HUES6 (cell line): Measurements from ENCODE around the gene COL25A1.

ENCODE experiments used
- H3K27ac ChIP-seq: 2 replicates; pipeline ENCODE4 v1.7.0; 2013; ENCODE audit warnings: low read depth, mild to moderate bottlenecking, low read length, inconsistent platforms
- H3K27me3 ChIP-seq: 2 replicates; pipeline ENCODE4 v1.6.1; 2013; ENCODE audit warnings: low read length; ENCODE audit not compliant: control insufficient read depth, insufficient read depth
- H3K36me3 ChIP-seq: 2 replicates; pipeline ENCODE4 v1.6.1; 2013; ENCODE audit warnings: low read length; ENCODE audit not compliant: control insufficient read depth, insufficient read depth
- H3K4me1 ChIP-seq: 2 replicates; pipeline ENCODE4 v1.6.1; 2013; ENCODE audit warnings: low read length; ENCODE audit not compliant: control insufficient read depth, insufficient read depth
- H3K4me3 ChIP-seq: 2 replicates; pipeline ENCODE4 v1.5.1; 2013; ENCODE audit warnings: low read depth, low read length
- H3K9ac ChIP-seq: one replicate; pipeline ENCODE4 v1.6.1; 2013; ENCODE audit warnings: mild to moderate bottlenecking, low read length
- H3K9me3 ChIP-seq: 2 replicates; pipeline ENCODE4 v1.6.1; 2013; ENCODE audit warnings: low read depth, low read length; ENCODE audit not compliant: control insufficient read depth, insufficient read depth

Gene COL25A1

DNA sequence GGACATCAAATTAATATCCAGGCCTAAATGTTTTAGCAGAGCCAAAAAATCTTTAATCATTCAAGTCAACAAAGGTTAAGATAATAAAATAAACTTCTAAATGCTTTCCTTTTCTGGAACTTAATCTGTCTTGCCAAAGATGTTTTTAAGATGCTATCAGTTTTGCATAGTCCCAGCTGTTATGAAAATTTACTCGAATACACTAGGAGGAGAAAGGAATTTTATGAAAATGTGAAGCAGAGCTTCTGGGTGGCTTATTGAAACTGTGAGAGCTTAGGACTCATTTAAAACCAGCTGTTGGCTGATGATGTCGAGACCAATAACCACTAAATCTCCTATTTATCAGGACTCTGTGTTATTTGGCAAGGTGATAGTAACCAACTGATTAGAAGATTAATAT lies 337.4 kb downstream of the COL25A1 start:
- Histone ChIP-seq H3K27me3 (no peaks in the 10 kb centered on the region), H3K27ac (no peak overlapping the region), H3K4me3 (no peak overlapping the region), H3K36me3 (no peaks in the 10 kb centered on the region), H3K9ac (no peak overlapping the region), H3K9me3 (no peaks in the 10 kb centered on the region), H3K4me1 (no peaks in the 10 kb centered on the region)

- H3K9ac ChIP-seq, result no peak overlapping the region
Measured at GRCh38 chr4:108963910-108964309, 338.5 kb downstream of the COL25A1 start.

DNA sequence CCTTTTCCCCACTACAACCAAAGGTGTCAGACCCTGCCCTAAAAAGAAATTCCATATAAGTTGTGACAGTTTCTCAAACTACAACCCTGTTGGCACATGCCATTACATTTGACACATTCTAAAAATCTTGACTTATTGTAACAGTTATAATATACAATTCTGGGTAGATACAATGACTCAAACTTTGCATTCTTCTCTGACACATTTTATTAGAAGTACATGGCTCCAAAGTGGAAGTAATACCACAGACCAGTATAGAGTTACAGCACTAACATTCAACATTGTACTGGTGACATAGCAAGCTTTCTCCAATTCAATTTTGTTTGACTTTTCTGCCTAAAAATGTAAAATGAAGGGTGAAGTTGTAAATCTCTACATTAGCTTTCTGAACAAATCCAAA lies 343.0 kb downstream of the COL25A1 start:
- H3K9me3 ChIP-seq, result no peaks in the 10 kb centered on the region
- H3K27me3 ChIP-seq, result no peaks in the 10 kb centered on the region

More at GRCh38 chr4:108963910-108964309, 338.5 kb downstream of the COL25A1 start:
- H3K4me3 ChIP-seq, result no peak overlapping the region
- no peaks in the 10 kb centered on the region for H3K36me3 ChIP-seq
- no peaks in the 10 kb centered on the region for H3K4me1 ChIP-seq
- H3K27ac ChIP-seq, result no peak overlapping the region
- H3K27me3 ChIP-seq, result no peaks in the 10 kb centered on the region
- no peaks in the 10 kb centered on the region for H3K9me3 ChIP-seq

GRCh38 chr4:108954880-108955279 lies 347.6 kb downstream of the COL25A1 start:
- Histone ChIP-seq H3K27ac (no peak overlapping the region), H3K27me3 (no peaks in the 10 kb centered on the region), H3K36me3 (no peaks in the 10 kb centered on the region), H3K9ac (no peak overlapping the region), H3K9me3 (no peaks in the 10 kb centered on the region), H3K4me3 (no peak overlapping the region), H3K4me1 (no peaks in the 10 kb centered on the region)

More for the DNA sequence above, 343.0 kb downstream of the COL25A1 start:
- H3K4me1 ChIP-seq, result no peaks in the 10 kb centered on the region
- no peak overlapping the region for H3K27ac ChIP-seq
- no peak overlapping the region for H3K9ac ChIP-seq
- no peaks in the 10 kb centered on the region for H3K36me3 ChIP-seq
- H3K4me3 ChIP-seq, result no peak overlapping the region

GRCh38 chr4:108953941-108954340 lies 348.5 kb downstream of the COL25A1 start:
- H3K36me3 ChIP-seq, result no peaks in the 10 kb centered on the region
- no peak overlapping the region for H3K9ac ChIP-seq
- no peaks in the 10 kb centered on the region for H3K4me1 ChIP-seq
- H3K27me3 ChIP-seq, result no peaks in the 10 kb centered on the region
- no peak overlapping the region for H3K27ac ChIP-seq
- no peaks in the 10 kb centered on the region for H3K9me3 ChIP-seq
- no peak overlapping the region for H3K4me3 ChIP-seq

DNA sequence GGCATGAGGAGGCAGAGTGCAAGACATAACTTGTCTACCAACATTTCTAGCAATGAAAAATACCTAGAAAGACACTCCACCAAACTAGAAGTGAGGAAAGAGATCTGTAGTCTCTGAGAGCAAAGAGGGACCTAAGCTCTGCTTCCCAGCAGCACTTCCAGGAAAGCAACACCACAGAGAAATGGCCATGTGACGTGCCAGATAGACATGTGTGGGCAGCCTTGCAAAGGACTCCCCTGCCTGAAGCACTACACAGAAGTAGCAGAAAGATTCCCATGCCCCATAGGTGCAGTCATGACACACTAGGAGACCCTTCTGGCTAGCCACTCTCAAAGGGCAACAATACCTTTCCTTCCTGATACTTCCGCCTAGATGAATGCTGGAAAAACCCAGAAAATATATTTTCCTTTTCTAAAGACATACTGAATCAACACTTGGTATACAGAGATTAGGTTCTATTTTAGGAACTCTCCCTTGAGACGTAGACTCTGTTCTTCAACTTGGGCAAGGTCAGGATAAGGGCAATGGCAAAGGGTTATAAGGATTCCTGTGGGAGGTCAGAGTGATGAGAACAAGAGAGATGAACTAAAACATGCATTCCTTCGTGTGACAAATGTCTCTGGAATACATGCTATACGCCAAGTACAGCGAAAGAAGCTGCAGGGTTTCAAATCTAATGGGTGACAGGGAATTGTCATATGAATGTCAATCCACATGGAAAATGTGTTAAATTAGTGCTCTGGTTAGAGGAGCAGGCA lies 352.1 kb downstream of the COL25A1 start:
- Histone ChIP-seq H3K27me3 (no peaks in the 10 kb centered on the region), H3K9ac (no peak overlapping the region), H3K36me3 (no peaks in the 10 kb centered on the region), H3K27ac (no peak overlapping the region), H3K9me3 (no peaks in the 10 kb centered on the region), H3K4me3 (no peak overlapping the region), H3K4me1 (no peaks in the 10 kb centered on the region)

GRCh38 chr4:108947526-108947925 lies 354.9 kb downstream of the COL25A1 start:
- H3K27ac ChIP-seq, result no peak overlapping the region
- H3K4me1 ChIP-seq, result no peaks in the 10 kb centered on the region
- no peak overlapping the region for H3K9ac ChIP-seq
- H3K9me3 ChIP-seq, result no peaks in the 10 kb centered on the region
- no peaks in the 10 kb centered on the region for H3K27me3 ChIP-seq
- H3K4me3 ChIP-seq, result no peak overlapping the region
- no peaks in the 10 kb centered on the region for H3K36me3 ChIP-seq

GRCh38 chr4:108946237-108946636 lies 356.2 kb downstream of the COL25A1 start:
- no peak overlapping the region for H3K9ac ChIP-seq
- no peaks in the 10 kb centered on the region for H3K27me3 ChIP-seq
- no peak overlapping the region for H3K4me3 ChIP-seq
- H3K4me1 ChIP-seq, result no peaks in the 10 kb centered on the region
- H3K9me3 ChIP-seq, result no peaks in the 10 kb centered on the region
- no peak overlapping the region for H3K27ac ChIP-seq
- H3K36me3 ChIP-seq, result no peaks in the 10 kb centered on the region

GRCh38 chr4:108943976-108944591 lies 358.4 kb downstream of the COL25A1 start:
- H3K4me3 ChIP-seq, result no peak overlapping the region
- no peaks in the 10 kb centered on the region for H3K9me3 ChIP-seq
- H3K27me3 ChIP-seq, result no peaks in the 10 kb centered on the region
- no peaks in the 10 kb centered on the region for H3K36me3 ChIP-seq
- peaks cover 8% of the 10 kb centered on the region for H3K4me1 ChIP-seq
- H3K27ac ChIP-seq, result no peak overlapping the region
- H3K9ac ChIP-seq, result no peak overlapping the region

GRCh38 chr4:108943371-108943770 lies 359.1 kb downstream of the COL25A1 start:
- H3K27ac ChIP-seq, result no peak overlapping the region
- no peaks in the 10 kb centered on the region for H3K27me3 ChIP-seq
- H3K9ac ChIP-seq, result no peak overlapping the region
- no peaks in the 10 kb centered on the region for H3K36me3 ChIP-seq
- H3K4me1 ChIP-seq, result peaks cover 8% of the 10 kb centered on the region
- no peak overlapping the region for H3K4me3 ChIP-seq
- H3K9me3 ChIP-seq, result no peaks in the 10 kb centered on the region

DNA sequence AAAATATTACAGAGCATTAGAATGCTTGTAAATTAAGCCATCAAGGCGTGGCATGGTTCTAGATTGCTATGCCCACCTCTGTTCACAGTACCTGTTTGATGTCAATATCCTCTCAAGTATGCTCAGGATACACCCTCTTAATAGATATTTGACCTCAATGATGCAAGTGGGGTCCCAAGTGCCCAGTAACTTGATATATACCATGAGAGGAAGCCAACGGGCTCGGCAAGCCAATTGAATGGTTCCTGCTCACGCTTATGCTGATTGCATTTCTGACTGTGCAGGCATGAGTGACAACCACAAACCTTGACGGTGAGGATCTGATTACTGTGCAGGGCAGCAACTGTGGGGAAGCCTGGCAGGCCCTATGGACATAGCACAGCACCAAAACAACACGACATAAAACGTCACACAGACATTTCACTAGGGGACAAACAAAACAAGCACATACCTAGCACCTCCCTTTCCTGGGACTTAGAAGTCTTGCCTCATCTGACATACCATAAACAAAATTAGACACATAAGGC lies 360.5 kb downstream of the COL25A1 start:
- H3K9ac ChIP-seq, result no peak overlapping the region
- H3K4me1 ChIP-seq, result peaks cover 8% of the 10 kb centered on the region
- no peak overlapping the region for H3K27ac ChIP-seq
- H3K36me3 ChIP-seq, result no peaks in the 10 kb centered on the region
- H3K27me3 ChIP-seq, result no peaks in the 10 kb centered on the region
- no peak overlapping the region for H3K4me3 ChIP-seq
- no peaks in the 10 kb centered on the region for H3K9me3 ChIP-seq
